GM12878 (cell line): ENCODE results near the gene XG. TPM values are rescaled to one million over a fixed set of nuclear protein-coding genes. Genes with fewer than 3 reads are reported as not detected.

Experiments
- ATAC-seq: fragments of 200-7000 bp; cut with Tn5 transposase; 3 replicates; pipeline ENCODE4 v1.9.1; 2020; ENCODE audit warnings: mild to moderate bottlenecking, moderate library complexity
- BruUV-seq: library from RNA; stranded (reverse); fragments of 400-500 nt; replicated peaks from 2 replicates; lab custom pipeline; 2021; lab: Mats Ljungman, UMichigan
- CTCF ChIA-PET: fragments of 300-600 bp; sonication (Branson Sonifier 250); formaldehyde crosslinking; extraction: SDS; loops from one replicate; lab custom pipeline; 2021; ENCODE audit warnings: inconsistent platforms; lab: Yijun Ruan, JAX
- POLR2A ChIA-PET: fragments of 350-600 bp; formaldehyde crosslinking; extraction: SDS; loops from one replicate; lab custom pipeline; 2021; ENCODE audit warnings: inconsistent platforms; lab: Charles Lee
- RAD21 ChIA-PET: fragments of 300-600 bp; sonication (Branson Sonifier 250); formaldehyde crosslinking; loops from one replicate; lab custom pipeline; 2023; ENCODE audit warnings: antibody characterized with exemption; ENCODE audit not compliant: unreplicated experiment; lab: Charles Lee
- SMC1A ChIA-PET: fragments of 300-600 bp; sonication (Branson Sonifier 250); formaldehyde crosslinking; loops from one replicate; lab custom pipeline; 2023; ENCODE audit not compliant: unreplicated experiment, uncharacterized antibody; lab: Charles Lee
- DNase-seq: peaks from one replicate; pipeline ENCODE4 v3.0.0-alpha.2; 2011; ENCODE audit warnings: low read depth, low spot score
- FAIRE-seq: peaks from 3 replicates; lab custom pipeline; 2011; peaks lifted over from hg19 to GRCh38; lab: Jason Lieb, UNC
- H2AFZ ChIP-seq: 2 replicates; pipeline ENCODE4 v1.6.0; 2011; ENCODE audit warnings: low read depth, low read length, control low read depth; ENCODE audit not compliant: control insufficient read depth
- H3K27ac ChIP-seq: 2 replicates; pipeline ENCODE4 v1.5.1; 2011; ENCODE audit warnings: control low read depth; ENCODE audit not compliant: control insufficient read depth, insufficient read depth
- H3K27me3 ChIP-seq, 2 experiments: replicated peaks in 1 of 2; 2 replicates each; pipeline versions ENCODE4 v1.6.0 to v1.6.1; 2011; ENCODE audit warnings: low read length in 1 of 2; ENCODE audit not compliant: control insufficient read depth in 2 of 2, insufficient read depth in 2 of 2
- H3K36me3 ChIP-seq, 2 experiments: 2 replicates each; pipeline ENCODE4 v1.5.1; 2011; ENCODE audit warnings: low read length in 1 of 2; ENCODE audit not compliant: control insufficient read depth in 2 of 2, insufficient read depth in 2 of 2
- H3K4me1 ChIP-seq: 2 replicates; pipeline ENCODE4 v1.6.1; 2011; ENCODE audit warnings: mild to moderate bottlenecking, low read length, moderate library complexity, mixed read lengths; ENCODE audit not compliant: control insufficient read depth, insufficient read depth
- H3K4me2 ChIP-seq: 2 replicates; pipeline ENCODE4 v1.6.0; 2011; ENCODE audit warnings: control low read depth; ENCODE audit not compliant: control insufficient read depth, insufficient read depth
- H3K4me3 ChIP-seq: fragments of 200-600 bp; sonication (generic); 2 replicates; pipeline ENCODE4 v1.5.1; 2016
- H3K79me2 ChIP-seq: 2 replicates; pipeline ENCODE4 v1.6.0; 2011; ENCODE audit warnings: low read length; ENCODE audit not compliant: control insufficient read depth, insufficient read depth
- H3K9ac ChIP-seq: 2 replicates; pipeline ENCODE4 v1.8.0; 2011; ENCODE audit warnings: low read length, control low read depth, mixed read lengths; ENCODE audit not compliant: control insufficient read depth, insufficient read depth
- H3K9me3 ChIP-seq: replicated peaks from 3 replicates; pipeline ENCODE4 v1.5.1; 2011; ENCODE audit warnings: mild to moderate bottlenecking, low read length; ENCODE audit not compliant: control insufficient read depth, insufficient read depth
- H4K20me1 ChIP-seq: 2 replicates; pipeline ENCODE4 v1.6.0; 2011; ENCODE audit not compliant: control insufficient read depth, insufficient read depth
- BHLHE40 ChIP-seq, 2 experiments: fragments of 450-650 bp in 1 of 2; IDR thresholded peaks; 2 replicates each; pipeline ENCODE4 v1.6.1; 2011 to 2017; ENCODE audit warnings: low read depth in 2 of 2, borderline replicate concordance in 1 of 2, improper control_type of control experiment in 1 of 2, low read length in 1 of 2, mild to moderate bottlenecking in 1 of 2
- CHD1 ChIP-seq: IDR thresholded peaks from 2 replicates; pipeline ENCODE4 v1.6.1; 2012; ENCODE audit warnings: low read depth, low read length, improper control_type of control experiment
- DPF2 ChIP-seq: fragments of 450-650 bp; IDR thresholded peaks from 2 replicates; pipeline ENCODE4 v1.6.1; 2017; ENCODE audit warnings: mild to moderate bottlenecking
- FOS ChIP-seq: IDR thresholded peaks from 3 replicates; pipeline ENCODE4 v1.6.1; 2011; ENCODE audit warnings: borderline replicate concordance; ENCODE audit not compliant: insufficient read length; ENCODE audit errors: extremely low read depth
- IKZF1 ChIP-seq: fragments of 450-650 bp; conservative IDR thresholded peaks from 2 replicates; pipeline ENCODE4 v1.6.1; 2017; ENCODE audit warnings: antibody characterized with exemption, mild to moderate bottlenecking
- MYB ChIP-seq: fragments of 150-350 bp; IDR thresholded peaks from 2 replicates; pipeline ENCODE4 v1.6.1; 2014; ENCODE audit warnings: mild to moderate bottlenecking, low read depth, low read length, borderline replicate concordance
- NBN ChIP-seq: fragments of 450-650 bp; IDR thresholded peaks from 2 replicates; pipeline ENCODE4 v1.6.1; 2016
- PAX8 ChIP-seq: fragments of 450-650 bp; IDR thresholded peaks from 2 replicates; pipeline ENCODE4 v1.6.1; 2017; ENCODE audit warnings: mild to moderate bottlenecking, moderate library complexity
- POLR2AphosphoS2 ChIP-seq: IDR thresholded peaks from 2 replicates; pipeline ENCODE4 v1.6.1; 2011; ENCODE audit warnings: low read depth, mild to moderate bottlenecking, low read length, improper control_type of control experiment, moderate library complexity
- RCOR1 ChIP-seq: conservative IDR thresholded peaks from 2 replicates; pipeline ENCODE4 v1.6.1; 2012; ENCODE audit warnings: low read depth, low read length, improper control_type of control experiment
- SP1 ChIP-seq: IDR thresholded peaks from one replicate; pipeline ENCODE4 v1.6.1; 2011; ENCODE audit warnings: low read depth, low read length
- STAT3 ChIP-seq: IDR thresholded peaks from 2 replicates; pipeline ENCODE4 v1.6.1; 2011; ENCODE audit warnings: low read depth, low read length, improper control_type of control experiment
- SUZ12 ChIP-seq: fragments of 200-600 bp; sonication (generic); IDR thresholded peaks from one replicate; pipeline ENCODE4 v1.6.1; 2018; ENCODE audit warnings: antibody characterized with exemption, mild to moderate bottlenecking; ENCODE audit not compliant: unreplicated experiment
- WRNIP1 ChIP-seq: IDR thresholded peaks from 2 replicates; pipeline ENCODE4 v1.6.1; 2011; ENCODE audit warnings: low read depth, low read length, improper control_type of control experiment, borderline replicate concordance
- YY1 ChIP-seq: IDR thresholded peaks from 2 replicates; pipeline ENCODE4 v1.6.1; 2011; ENCODE audit warnings: low read depth, mild to moderate bottlenecking, low read length
- ZNF217 ChIP-seq: fragments of 450-650 bp; IDR thresholded peaks from 2 replicates; pipeline ENCODE4 v1.6.1; 2017; ENCODE audit warnings: antibody characterized with exemption, mild to moderate bottlenecking
- WGBS: methylation state at CpG from one replicate; pipeline ENCODE4 v1.1.6; 2016; ENCODE audit warnings: low lambda C conversion rate; ENCODE audit not compliant: insufficient replicate concordance, insufficient coverage; ENCODE audit errors: missing lambda C conversion rate; 5-methylcytosine and 5-hydroxymethylcytosine counted together
- in situ Hi-C: fragments of 300-500 bp; cut with MboI; formaldehyde crosslinking; loops from 9 replicates; pipeline ENCODE4 v1.14.3; 2018; ENCODE audit warnings: mixed read lengths
- intact Hi-C: fragments of 100-400 bp; cut with micrococcal nuclease; formaldehyde crosslinking; loops from one replicate; pipeline ENCODE4 v1.14.2; 2022; ENCODE audit not compliant: unreplicated experiment
- polyA plus RNA-seq, 11 experiments: library from polyadenylated mRNA; depleted of rRNA in 4 of 11; unstranded in 6 of 11; stranded (reverse) in 5 of 11; fragments of >200 nt; fragmentation: Nextera tagmentation in 4 of 11; fragmentation: Illumina TruSeq in 1 of 11; extraction: Ambion mirVana in 4 of 11; extraction: Trizol in 1 of 11; gene quantifications; 1 replicate in 1 of 11; 2 replicates in 10 of 11; pipeline versions ENCODE4 v1.2.1 to v1.2.3, GENCODE V29; 2011 to 2016; ENCODE audit warnings: inconsistent platforms in 2 of 11, missing spikeins in 2 of 11, low read depth in 1 of 11
- total RNA-seq, 4 experiments: library from RNA; depleted of rRNA in 3 of 4; stranded (reverse); fragments of >200 nt in 3 of 4; fragmentation: Illumina TruSeq in 1 of 4; extraction: Trizol in 1 of 4; gene quantifications; 2 replicates each; pipeline versions ENCODE4 v1.2.1 to v1.2.3, GENCODE V29; 2013 to 2021
- TF ChIP-seq, protein P1 (sequence below): fragments of 150-350 bp; IDR thresholded peaks from 2 replicates; pipeline ENCODE4 v1.6.1; 2014; ENCODE audit warnings: mild to moderate bottlenecking, low read depth, low read length
- TF ChIP-seq, protein P2 (sequence below): IDR thresholded peaks from 2 replicates; pipeline ENCODE4 v1.6.1; 2012; ENCODE audit warnings: low read depth, low read length, improper control_type of control experiment
- TF ChIP-seq, protein P3 (sequence below): IDR thresholded peaks from 2 replicates; pipeline ENCODE4 v1.6.1; 2012; ENCODE audit warnings: improper control_type of control experiment, low read depth, low read length; ENCODE audit not compliant: insufficient replicate concordance

The XG gene
- total and polyA plus RNA-seq, 10 of the 15 experiments (the other 5 are each of a cell fraction or from before 2014, with no cell fraction given): not detected

DNA sequence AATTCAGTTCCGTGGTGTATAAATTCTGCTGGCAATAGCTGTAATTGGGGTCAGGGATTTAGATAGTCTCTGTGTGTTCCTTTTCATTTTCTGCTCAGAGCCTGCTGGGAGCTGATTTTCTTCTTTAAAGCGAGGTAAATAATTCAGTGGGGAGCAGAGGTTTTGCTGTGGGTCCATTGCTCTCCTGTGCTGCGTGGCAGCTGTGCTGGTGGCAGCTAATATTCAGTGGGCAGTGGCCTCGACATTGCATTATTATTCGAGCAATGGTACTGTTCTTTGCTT is 13.7 kb downstream of the XG start:
- ATAC-seq (no peak), DNase-seq (no peak), FAIRE-seq (no peak)
- ChIA-PET CTCF (no interaction called here), SMC1A (no interaction called here), POLR2A (no interaction called here), RAD21 (no interaction called here)
- no peak overlapping the region for H3K9ac ChIP-seq
- no peaks in the 10 kb centered on the region for H3K36me3 ChIP-seq
- intact Hi-C loops: no loop called here
- no TSS peak for BruUV-seq
- no peaks in the 10 kb centered on the region for H4K20me1 ChIP-seq
- H3K4me3 ChIP-seq: no peak overlapping the region
- no peak overlapping the region for H3K4me2 ChIP-seq
- in situ Hi-C loops: no loop called here
- no peaks in the 10 kb centered on the region for H3K4me1 ChIP-seq
- 30% methylated on average over 5 of the region's 5 CpGs for WGBS
- H3K79me2 ChIP-seq: no peaks in the 10 kb centered on the region
- no peaks in the 10 kb centered on the region for H3K9me3 ChIP-seq
- H3K27me3 ChIP-seq: no peaks in the 10 kb centered on the region; a peak in 1 of 4 replicates
- H3K27ac ChIP-seq: no peak overlapping the region
- no peak for TF ChIP-seq IKZF1
- TF ChIP-seq ZNF217: no peak
- no peak for TF ChIP-seq NBN
- TF ChIP-seq RCOR1: no peak
- TF ChIP-seq, protein P1, sequence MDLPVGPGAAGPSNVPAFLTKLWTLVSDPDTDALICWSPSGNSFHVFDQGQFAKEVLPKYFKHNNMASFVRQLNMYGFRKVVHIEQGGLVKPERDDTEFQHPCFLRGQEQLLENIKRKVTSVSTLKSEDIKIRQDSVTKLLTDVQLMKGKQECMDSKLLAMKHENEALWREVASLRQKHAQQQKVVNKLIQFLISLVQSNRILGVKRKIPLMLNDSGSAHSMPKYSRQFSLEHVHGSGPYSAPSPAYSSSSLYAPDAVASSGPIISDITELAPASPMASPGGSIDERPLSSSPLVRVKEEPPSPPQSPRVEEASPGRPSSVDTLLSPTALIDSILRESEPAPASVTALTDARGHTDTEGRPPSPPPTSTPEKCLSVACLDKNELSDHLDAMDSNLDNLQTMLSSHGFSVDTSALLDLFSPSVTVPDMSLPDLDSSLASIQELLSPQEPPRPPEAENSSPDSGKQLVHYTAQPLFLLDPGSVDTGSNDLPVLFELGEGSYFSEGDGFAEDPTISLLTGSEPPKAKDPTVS: no peak
- TF ChIP-seq SP1: no peak
- no peak for TF ChIP-seq STAT3
- no peak for TF ChIP-seq BHLHE40 (IDR thresholded peaks at IDR 0.05; ENCODE audit: borderline replicate concordance in 1 of 2, low read depth in 2 of 2, low read length in 1 of 2)
- TF ChIP-seq FOS: no peak
- no peak for TF ChIP-seq WRNIP1
- no peak for TF ChIP-seq SUZ12
- no peak for TF ChIP-seq DPF2
- TF ChIP-seq YY1: no peak
- TF ChIP-seq, protein P2, sequence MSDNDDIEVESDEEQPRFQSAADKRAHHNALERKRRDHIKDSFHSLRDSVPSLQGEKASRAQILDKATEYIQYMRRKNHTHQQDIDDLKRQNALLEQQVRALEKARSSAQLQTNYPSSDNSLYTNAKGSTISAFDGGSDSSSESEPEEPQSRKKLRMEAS: no peak
- no peak for TF ChIP-seq POLR2AphosphoS2
- TF ChIP-seq, protein P3, sequence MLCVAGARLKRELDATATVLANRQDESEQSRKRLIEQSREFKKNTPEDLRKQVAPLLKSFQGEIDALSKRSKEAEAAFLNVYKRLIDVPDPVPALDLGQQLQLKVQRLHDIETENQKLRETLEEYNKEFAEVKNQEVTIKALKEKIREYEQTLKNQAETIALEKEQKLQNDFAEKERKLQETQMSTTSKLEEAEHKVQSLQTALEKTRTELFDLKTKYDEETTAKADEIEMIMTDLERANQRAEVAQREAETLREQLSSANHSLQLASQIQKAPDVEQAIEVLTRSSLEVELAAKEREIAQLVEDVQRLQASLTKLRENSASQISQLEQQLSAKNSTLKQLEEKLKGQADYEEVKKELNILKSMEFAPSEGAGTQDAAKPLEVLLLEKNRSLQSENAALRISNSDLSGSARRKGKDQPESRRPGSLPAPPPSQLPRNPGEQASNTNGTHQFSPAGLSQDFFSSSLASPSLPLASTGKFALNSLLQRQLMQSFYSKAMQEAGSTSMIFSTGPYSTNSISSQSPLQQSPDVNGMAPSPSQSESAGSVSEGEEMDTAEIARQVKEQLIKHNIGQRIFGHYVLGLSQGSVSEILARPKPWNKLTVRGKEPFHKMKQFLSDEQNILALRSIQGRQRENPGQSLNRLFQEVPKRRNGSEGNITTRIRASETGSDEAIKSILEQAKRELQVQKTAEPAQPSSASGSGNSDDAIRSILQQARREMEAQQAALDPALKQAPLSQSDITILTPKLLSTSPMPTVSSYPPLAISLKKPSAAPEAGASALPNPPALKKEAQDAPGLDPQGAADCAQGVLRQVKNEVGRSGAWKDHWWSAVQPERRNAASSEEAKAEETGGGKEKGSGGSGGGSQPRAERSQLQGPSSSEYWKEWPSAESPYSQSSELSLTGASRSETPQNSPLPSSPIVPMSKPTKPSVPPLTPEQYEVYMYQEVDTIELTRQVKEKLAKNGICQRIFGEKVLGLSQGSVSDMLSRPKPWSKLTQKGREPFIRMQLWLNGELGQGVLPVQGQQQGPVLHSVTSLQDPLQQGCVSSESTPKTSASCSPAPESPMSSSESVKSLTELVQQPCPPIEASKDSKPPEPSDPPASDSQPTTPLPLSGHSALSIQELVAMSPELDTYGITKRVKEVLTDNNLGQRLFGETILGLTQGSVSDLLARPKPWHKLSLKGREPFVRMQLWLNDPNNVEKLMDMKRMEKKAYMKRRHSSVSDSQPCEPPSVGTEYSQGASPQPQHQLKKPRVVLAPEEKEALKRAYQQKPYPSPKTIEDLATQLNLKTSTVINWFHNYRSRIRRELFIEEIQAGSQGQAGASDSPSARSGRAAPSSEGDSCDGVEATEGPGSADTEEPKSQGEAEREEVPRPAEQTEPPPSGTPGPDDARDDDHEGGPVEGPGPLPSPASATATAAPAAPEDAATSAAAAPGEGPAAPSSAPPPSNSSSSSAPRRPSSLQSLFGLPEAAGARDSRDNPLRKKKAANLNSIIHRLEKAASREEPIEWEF: no peak
- no peak for TF ChIP-seq CHD1
- TF ChIP-seq MYB: no peak
- TF ChIP-seq PAX8: no peak
- H2AFZ ChIP-seq: no peak overlapping the region
